HuH-7.5 (cell line): ENCODE measurements around the gene ITGAE.

ENCODE experiments used
- DNase-seq: peaks from one replicate; pipeline ENCODE4 v3.0.0; 2011; ENCODE audit warnings: low spot score

ITGAE gene

GRCh38 chr17:3817851-3818605 lies 17.0 kb upstream of the ITGAE start:
- no peak for DNase-seq

GRCh38 chr17:3815925-3816324 lies 14.9 kb upstream of the ITGAE start:
- DNase-seq: no peak

GRCh38 chr17:3815122-3815521 lies 14.1 kb upstream of the ITGAE start:
- no peak for DNase-seq

GRCh38 chr17:3814361-3814760 lies 13.4 kb upstream of the ITGAE start:
- DNase-seq: no peak

- DNase-seq: no peak
Observed at GRCh38 chr17:3813171-3813570, 12.2 kb upstream of the ITGAE start.

GRCh38 chr17:3812771-3813170 lies 11.8 kb upstream of the ITGAE start:
- DNase-seq: no peak

GRCh38 chr17:3812284-3812683 lies 11.3 kb upstream of the ITGAE start:
- DNase-seq: no peak

- no peak for DNase-seq
Observed at GRCh38 chr17:3810019-3810418, 9.0 kb upstream of the ITGAE start.

GRCh38 chr17:3809135-3809534 lies 8.1 kb upstream of the ITGAE start:
- no peak for DNase-seq

- no peak for DNase-seq
Observed at GRCh38 chr17:3808701-3809100, 7.7 kb upstream of the ITGAE start.

- DNase-seq: no peak
Observed at GRCh38 chr17:3805581-3805980, 4.6 kb upstream of the ITGAE start.

GRCh38 chr17:3804503-3804931 lies 3.5 kb upstream of the ITGAE start:
- peak; percentile 20 for DNase-seq

- no peak for DNase-seq
Observed at GRCh38 chr17:3803308-3803640, 2.3 kb upstream of the ITGAE start.

GRCh38 chr17:3802461-3803307 lies 1.7 kb upstream of the ITGAE start:
- peak; percentile 58 for DNase-seq

GRCh38 chr17:3801792-3802191 lies 804 bp upstream of the ITGAE start:
- no peak for DNase-seq

GRCh38 chr17:3801347-3801746 lies 359 bp upstream of the ITGAE start:
- DNase-seq: no peak

- no peak for DNase-seq
Observed at GRCh38 chr17:3799181-3799945, 1.6 kb downstream of the ITGAE start.

GRCh38 chr17:3798273-3799180 lies 2.5 kb downstream of the ITGAE start:
- DNase-seq: no peak

- DNase-seq: no peak
Observed at GRCh38 chr17:3796822-3797170, 4.2 kb downstream of the ITGAE start.

- no peak for DNase-seq
Observed at GRCh38 chr17:3796110-3796821, 4.7 kb downstream of the ITGAE start.
